Measurements from ENCODE around the gene DQX1.

The DQX1 gene

GRCh38 chr2:74546004-74546403, 20.0 kb upstream of the DQX1 start:
- no peak overlapping the region for H3K9ac ChIP-seq
- H3K4me1 ChIP-seq: peaks cover 10% of the 10 kb centered on the region
- no peaks in the 10 kb centered on the region for H3K36me3 ChIP-seq (ENCODE audit: control insufficient read depth, insufficient read depth, low read length)
- H3K79me2 ChIP-seq: no peaks in the 10 kb centered on the region
- H3K9me3 ChIP-seq (ENCODE audit: control insufficient read depth, low read length): no peaks in the 10 kb centered on the region
- H3K4me3 ChIP-seq (ENCODE audit: low read depth, low read length): no peak overlapping the region
- TF ChIP-seq, protein P1, sequence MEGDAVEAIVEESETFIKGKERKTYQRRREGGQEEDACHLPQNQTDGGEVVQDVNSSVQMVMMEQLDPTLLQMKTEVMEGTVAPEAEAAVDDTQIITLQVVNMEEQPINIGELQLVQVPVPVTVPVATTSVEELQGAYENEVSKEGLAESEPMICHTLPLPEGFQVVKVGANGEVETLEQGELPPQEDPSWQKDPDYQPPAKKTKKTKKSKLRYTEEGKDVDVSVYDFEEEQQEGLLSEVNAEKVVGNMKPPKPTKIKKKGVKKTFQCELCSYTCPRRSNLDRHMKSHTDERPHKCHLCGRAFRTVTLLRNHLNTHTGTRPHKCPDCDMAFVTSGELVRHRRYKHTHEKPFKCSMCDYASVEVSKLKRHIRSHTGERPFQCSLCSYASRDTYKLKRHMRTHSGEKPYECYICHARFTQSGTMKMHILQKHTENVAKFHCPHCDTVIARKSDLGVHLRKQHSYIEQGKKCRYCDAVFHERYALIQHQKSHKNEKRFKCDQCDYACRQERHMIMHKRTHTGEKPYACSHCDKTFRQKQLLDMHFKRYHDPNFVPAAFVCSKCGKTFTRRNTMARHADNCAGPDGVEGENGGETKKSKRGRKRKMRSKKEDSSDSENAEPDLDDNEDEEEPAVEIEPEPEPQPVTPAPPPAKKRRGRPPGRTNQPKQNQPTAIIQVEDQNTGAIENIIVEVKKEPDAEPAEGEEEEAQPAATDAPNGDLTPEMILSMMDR (IDR thresholded peaks at IDR 0.05): no peak
- no peaks in the 10 kb centered on the region for H3K27me3 ChIP-seq (ENCODE audit: control insufficient read depth, insufficient read depth, low read length)
- H2AFZ ChIP-seq: no peak overlapping the region
- H3K27ac ChIP-seq: no peak overlapping the region
- no peak overlapping the region for H3K4me2 ChIP-seq (ENCODE audit: low read length)

DNA sequence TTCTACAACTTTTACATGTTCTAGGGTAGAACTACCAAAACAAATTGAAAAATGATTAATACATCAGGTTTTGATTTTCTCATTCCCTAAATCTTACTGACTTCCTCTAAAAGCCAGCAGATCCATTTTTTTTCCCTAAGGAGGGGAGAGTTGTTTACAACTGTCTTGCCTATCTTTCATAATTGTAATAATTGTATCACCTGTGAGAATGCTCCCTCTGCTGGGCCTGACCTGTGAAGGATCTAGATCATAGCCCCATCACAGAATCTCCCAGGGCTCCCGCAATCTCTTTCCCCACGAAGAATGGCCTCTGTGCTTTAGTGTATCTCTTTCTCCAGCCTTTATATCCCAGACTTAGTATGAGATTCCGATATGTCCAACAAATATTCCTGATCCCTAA, 18.6 kb upstream of the DQX1 start:
- no peak overlapping the region for H3K4me3 ChIP-seq (ENCODE audit: low read depth, low read length)
- no peaks in the 10 kb centered on the region for H3K27me3 ChIP-seq (ENCODE audit: control insufficient read depth, insufficient read depth, low read length)
- H3K36me3 ChIP-seq (ENCODE audit: control insufficient read depth, insufficient read depth, low read length): no peaks in the 10 kb centered on the region
- no peak overlapping the region for H3K4me2 ChIP-seq (ENCODE audit: low read length)
- no peak overlapping the region for H3K27ac ChIP-seq
- no peak overlapping the region for H2AFZ ChIP-seq
- no peaks in the 10 kb centered on the region for H3K79me2 ChIP-seq
- peaks cover 4% of the 10 kb centered on the region for H3K4me1 ChIP-seq
- no peak overlapping the region for H3K9ac ChIP-seq
- TF ChIP-seq, protein P1 (IDR thresholded peaks at IDR 0.05): no peak
- H3K9me3 ChIP-seq (ENCODE audit: control insufficient read depth, low read length): no peaks in the 10 kb centered on the region

DNA sequence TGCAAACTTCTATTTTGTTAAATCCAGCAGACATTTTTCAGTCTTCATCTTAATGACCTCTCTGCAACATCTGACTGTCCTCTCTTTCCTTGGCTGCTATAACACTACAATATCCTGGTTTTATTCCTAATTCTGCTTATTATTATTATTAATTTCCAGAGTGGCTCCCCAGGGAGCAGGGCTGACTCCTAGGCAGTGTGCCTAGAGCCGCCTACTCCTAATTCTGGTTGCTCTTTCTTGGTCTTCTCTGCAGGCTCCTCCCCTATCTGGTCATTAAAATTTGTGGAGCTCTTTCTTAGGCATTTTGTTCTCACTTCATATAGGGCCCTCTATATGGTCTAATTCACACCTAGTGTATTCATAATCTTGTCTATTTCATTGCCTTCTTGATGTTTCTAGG, 16.9 kb upstream of the DQX1 start:
- Histone ChIP-seq H3K79me2 (no peaks in the 10 kb centered on the region), H3K9me3 (ENCODE audit: control insufficient read depth, low read length) (no peaks in the 10 kb centered on the region), H3K4me2 (ENCODE audit: low read length) (no peak overlapping the region), H2AFZ (no peak overlapping the region), H3K27ac (no peak overlapping the region), H3K36me3 (ENCODE audit: control insufficient read depth, insufficient read depth, low read length) (no peaks in the 10 kb centered on the region), H3K27me3 (ENCODE audit: control insufficient read depth, insufficient read depth, low read length) (no peaks in the 10 kb centered on the region), H3K4me1 (no peaks in the 10 kb centered on the region), H3K9ac (no peak overlapping the region), H3K4me3 (ENCODE audit: low read depth, low read length) (no peak overlapping the region)
- TF ChIP-seq, protein P1 (IDR thresholded peaks at IDR 0.05): no peak

DNA sequence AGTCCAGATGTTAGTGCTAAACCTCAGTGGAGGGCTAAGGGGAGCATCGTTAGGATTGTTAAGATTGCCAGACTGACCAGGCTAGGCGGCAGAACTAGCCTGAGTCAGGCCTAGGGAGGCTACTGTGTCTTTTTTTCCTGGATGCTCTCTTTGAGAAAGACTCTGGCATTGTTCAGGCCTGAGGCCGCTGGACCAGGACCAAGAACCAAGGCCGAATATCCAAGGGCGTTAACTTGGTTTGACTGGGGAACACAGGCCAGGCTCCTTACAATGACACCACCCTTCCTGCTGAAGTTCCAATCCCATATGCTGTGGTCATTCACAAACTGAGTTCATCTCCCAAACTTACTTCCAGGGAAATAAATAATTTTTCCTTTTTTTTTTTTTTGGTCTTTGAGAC, 14.3 kb upstream of the DQX1 start:
- Histone ChIP-seq H3K4me3 (ENCODE audit: low read depth, low read length) (no peak overlapping the region), H3K36me3 (ENCODE audit: control insufficient read depth, insufficient read depth, low read length) (no peaks in the 10 kb centered on the region), H3K9ac (no peak overlapping the region), H2AFZ (no peak overlapping the region), H3K9me3 (ENCODE audit: control insufficient read depth, low read length) (no peaks in the 10 kb centered on the region), H3K27ac (no peak overlapping the region), H3K4me1 (no peaks in the 10 kb centered on the region), H3K79me2 (no peaks in the 10 kb centered on the region), H3K4me2 (ENCODE audit: low read length) (no peak overlapping the region), H3K27me3 (ENCODE audit: control insufficient read depth, insufficient read depth, low read length) (no peaks in the 10 kb centered on the region)
- TF ChIP-seq, protein P1 (IDR thresholded peaks at IDR 0.05): no peak

DNA sequence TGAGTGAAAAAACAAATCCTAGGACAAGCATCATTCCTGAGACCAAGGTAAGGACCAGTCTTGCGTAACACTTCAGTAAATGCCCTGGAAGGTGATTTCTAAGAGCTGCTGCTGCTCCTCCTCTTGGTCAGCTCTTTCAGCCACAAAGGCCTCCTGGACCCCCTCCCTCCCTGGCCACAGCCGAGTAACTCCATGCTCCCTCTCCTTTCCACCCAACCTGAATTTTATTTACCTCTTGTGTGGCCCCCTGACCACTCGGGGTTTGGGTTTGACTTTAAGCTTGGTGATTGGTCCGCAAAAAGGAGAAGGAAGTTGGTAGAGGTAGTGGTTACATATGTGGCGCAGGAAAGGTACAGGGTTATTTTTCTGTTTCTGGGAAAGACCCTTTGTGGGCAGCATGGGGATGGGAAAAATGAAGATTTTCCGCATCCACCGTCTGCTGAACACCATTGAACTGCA, 12.9 kb upstream of the DQX1 start:
- Histone ChIP-seq H3K27ac (no peak overlapping the region), H3K79me2 (no peaks in the 10 kb centered on the region)

More for the DNA sequence above, 12.9 kb upstream of the DQX1 start:
- Histone ChIP-seq H3K9ac (no peak overlapping the region), H3K4me3 (ENCODE audit: low read depth, low read length) (no peak overlapping the region), H2AFZ (no peak overlapping the region), H3K9me3 (ENCODE audit: control insufficient read depth, low read length) (no peaks in the 10 kb centered on the region), H3K27me3 (ENCODE audit: control insufficient read depth, insufficient read depth, low read length) (no peaks in the 10 kb centered on the region), H3K36me3 (ENCODE audit: control insufficient read depth, insufficient read depth, low read length) (no peaks in the 10 kb centered on the region), H3K4me2 (ENCODE audit: low read length) (no peak overlapping the region), H3K4me1 (no peaks in the 10 kb centered on the region)
- TF ChIP-seq, protein P1 (IDR thresholded peaks at IDR 0.05): no peak

Measured in parathyroid adenoma (tissue), 2 donors.